GM12878 (cell line): ENCODE measurements around the gene ALS2. TPM values are rescaled to one million over a fixed set of nuclear protein-coding genes. Genes with fewer than 3 reads are reported as not detected.

Experiments used
- ATAC-seq: fragments of 200-7000 bp; cut with Tn5 transposase; 3 replicates; pipeline ENCODE4 v1.9.1; 2020; ENCODE audit warnings: mild to moderate bottlenecking, moderate library complexity
- BruUV-seq: library from RNA; stranded (reverse); fragments of 400-500 nt; replicated peaks from 2 replicates; lab custom pipeline; 2021; lab: Mats Ljungman, UMichigan
- CTCF ChIA-PET: fragments of 300-600 bp; sonication (Branson Sonifier 250); formaldehyde crosslinking; extraction: SDS; loops from one replicate; lab custom pipeline; 2021; ENCODE audit warnings: inconsistent platforms; lab: Yijun Ruan, JAX
- POLR2A ChIA-PET: fragments of 350-600 bp; formaldehyde crosslinking; extraction: SDS; loops from one replicate; lab custom pipeline; 2021; ENCODE audit warnings: inconsistent platforms; lab: Charles Lee
- RAD21 ChIA-PET: fragments of 300-600 bp; sonication (Branson Sonifier 250); formaldehyde crosslinking; loops from one replicate; lab custom pipeline; 2023; ENCODE audit warnings: antibody characterized with exemption; ENCODE audit not compliant: unreplicated experiment; lab: Charles Lee
- SMC1A ChIA-PET: fragments of 300-600 bp; sonication (Branson Sonifier 250); formaldehyde crosslinking; loops from one replicate; lab custom pipeline; 2023; ENCODE audit not compliant: unreplicated experiment, uncharacterized antibody; lab: Charles Lee
- DNase-seq: peaks from one replicate; pipeline ENCODE4 v3.0.0-alpha.2; 2011; ENCODE audit warnings: low read depth, low spot score
- FAIRE-seq: peaks from 3 replicates; lab custom pipeline; 2011; peaks lifted over from hg19 to GRCh38; lab: Jason Lieb, UNC
- H2AFZ ChIP-seq: 2 replicates; pipeline ENCODE4 v1.6.0; 2011; ENCODE audit warnings: low read depth, low read length, control low read depth; ENCODE audit not compliant: control insufficient read depth
- H3K27ac ChIP-seq: 2 replicates; pipeline ENCODE4 v1.5.1; 2011; ENCODE audit warnings: control low read depth; ENCODE audit not compliant: control insufficient read depth, insufficient read depth
- H3K27me3 ChIP-seq, 2 experiments: replicated peaks in 1 of 2; 2 replicates each; pipeline versions ENCODE4 v1.6.0 to v1.6.1; 2011; ENCODE audit warnings: low read length in 1 of 2; ENCODE audit not compliant: control insufficient read depth in 2 of 2, insufficient read depth in 2 of 2
- H3K36me3 ChIP-seq, 2 experiments: 2 replicates each; pipeline ENCODE4 v1.5.1; 2011; ENCODE audit warnings: low read length in 1 of 2; ENCODE audit not compliant: control insufficient read depth in 2 of 2, insufficient read depth in 2 of 2
- H3K4me1 ChIP-seq: 2 replicates; pipeline ENCODE4 v1.6.1; 2011; ENCODE audit warnings: mild to moderate bottlenecking, low read length, moderate library complexity, mixed read lengths; ENCODE audit not compliant: control insufficient read depth, insufficient read depth
- H3K4me2 ChIP-seq: 2 replicates; pipeline ENCODE4 v1.6.0; 2011; ENCODE audit warnings: control low read depth; ENCODE audit not compliant: control insufficient read depth, insufficient read depth
- H3K4me3 ChIP-seq: fragments of 200-600 bp; sonication (generic); 2 replicates; pipeline ENCODE4 v1.5.1; 2016
- H3K79me2 ChIP-seq: 2 replicates; pipeline ENCODE4 v1.6.0; 2011; ENCODE audit warnings: low read length; ENCODE audit not compliant: control insufficient read depth, insufficient read depth
- H3K9ac ChIP-seq: 2 replicates; pipeline ENCODE4 v1.8.0; 2011; ENCODE audit warnings: low read length, control low read depth, mixed read lengths; ENCODE audit not compliant: control insufficient read depth, insufficient read depth
- H3K9me3 ChIP-seq: replicated peaks from 3 replicates; pipeline ENCODE4 v1.5.1; 2011; ENCODE audit warnings: mild to moderate bottlenecking, low read length; ENCODE audit not compliant: control insufficient read depth, insufficient read depth
- H4K20me1 ChIP-seq: 2 replicates; pipeline ENCODE4 v1.6.0; 2011; ENCODE audit not compliant: control insufficient read depth, insufficient read depth
- BCL11A ChIP-seq: IDR thresholded peaks from 2 replicates; pipeline ENCODE4 v1.6.1; 2011; ENCODE audit warnings: low read depth, low read length
- CBX3 ChIP-seq: fragments of 200-600 bp; sonication (generic); IDR thresholded peaks from 2 replicates; pipeline ENCODE4 v1.6.1; 2016; ENCODE audit warnings: low read depth, borderline replicate concordance
- MAX ChIP-seq: IDR thresholded peaks from 2 replicates; pipeline ENCODE4 v1.6.1; 2012; ENCODE audit warnings: low read depth, low read length, improper control_type of control experiment
- MEF2A ChIP-seq: IDR thresholded peaks from 2 replicates; pipeline ENCODE4 v1.6.1; 2011; ENCODE audit warnings: low read depth, mild to moderate bottlenecking, low read length, moderate library complexity; ENCODE audit not compliant: insufficient read depth
- MXI1 ChIP-seq: fragments of 150-350 bp; IDR thresholded peaks from 2 replicates; pipeline ENCODE4 v1.6.1; 2011; ENCODE audit warnings: low read depth, mild to moderate bottlenecking, inconsistent platforms, low read length, improper control_type of control experiment
- NFYB ChIP-seq: IDR thresholded peaks from 2 replicates; pipeline ENCODE4 v1.6.1; 2011; ENCODE audit warnings: low read depth, mild to moderate bottlenecking, low read length, improper control_type of control experiment, moderate library complexity; ENCODE audit not compliant: insufficient read depth
- NR2C1 ChIP-seq: fragments of 450-650 bp; IDR thresholded peaks from 2 replicates; pipeline ENCODE4 v1.6.1; 2017; ENCODE audit warnings: antibody characterized with exemption, mild to moderate bottlenecking, moderate library complexity
- POLR2A ChIP-seq: IDR thresholded peaks from 2 replicates; pipeline ENCODE4 v1.6.1; 2011; ENCODE audit warnings: low read depth, mild to moderate bottlenecking, low read length
- REST ChIP-seq: IDR thresholded peaks from 2 replicates; pipeline ENCODE4 v1.6.1; 2012; ENCODE audit warnings: mild to moderate bottlenecking, low read depth, low read length
- RUNX3 ChIP-seq: IDR thresholded peaks from 2 replicates; pipeline ENCODE4 v1.6.1; 2012; ENCODE audit warnings: low read length, inconsistent platforms
- TCF3 ChIP-seq: IDR thresholded peaks from 2 replicates; pipeline ENCODE4 v1.6.1; 2012; ENCODE audit warnings: low read depth, mild to moderate bottlenecking, low read length, borderline replicate concordance; ENCODE audit not compliant: insufficient read depth
- ZBTB11 ChIP-seq: fragments of 450-650 bp; formaldehyde crosslinking; IDR thresholded peaks from 2 replicates; pipeline ENCODE4 v1.5.0; 2022; ENCODE audit warnings: mild to moderate bottlenecking, missing genetic modification characterization
- ZBTB4 ChIP-seq: fragments of 450-650 bp; formaldehyde crosslinking; IDR thresholded peaks from 2 replicates; pipeline ENCODE4 v1.4.0; 2022; ENCODE audit warnings: mild to moderate bottlenecking, moderate library complexity
- ZZZ3 ChIP-seq: IDR thresholded peaks from 2 replicates; pipeline ENCODE4 v1.6.1; 2011; ENCODE audit warnings: low read depth; ENCODE audit not compliant: control insufficient read depth, insufficient read length
- WGBS: methylation state at CpG from one replicate; pipeline ENCODE4 v1.1.6; 2016; ENCODE audit warnings: low lambda C conversion rate; ENCODE audit not compliant: insufficient replicate concordance, insufficient coverage; ENCODE audit errors: missing lambda C conversion rate; 5-methylcytosine and 5-hydroxymethylcytosine counted together
- in situ Hi-C: fragments of 300-500 bp; cut with MboI; formaldehyde crosslinking; loops from 9 replicates; pipeline ENCODE4 v1.14.3; 2018; ENCODE audit warnings: mixed read lengths
- intact Hi-C: fragments of 100-400 bp; cut with micrococcal nuclease; formaldehyde crosslinking; loops from one replicate; pipeline ENCODE4 v1.14.2; 2022; ENCODE audit not compliant: unreplicated experiment
- polyA plus RNA-seq, 11 experiments: library from polyadenylated mRNA; depleted of rRNA in 4 of 11; unstranded in 6 of 11; stranded (reverse) in 5 of 11; fragments of >200 nt; fragmentation: Nextera tagmentation in 4 of 11; fragmentation: Illumina TruSeq in 1 of 11; extraction: Ambion mirVana in 4 of 11; extraction: Trizol in 1 of 11; gene quantifications; 1 replicate in 1 of 11; 2 replicates in 10 of 11; pipeline versions ENCODE4 v1.2.1 to v1.2.3, GENCODE V29; 2011 to 2016; ENCODE audit warnings: inconsistent platforms in 2 of 11, missing spikeins in 2 of 11, low read depth in 1 of 11
- total RNA-seq, 4 experiments: library from RNA; depleted of rRNA in 3 of 4; stranded (reverse); fragments of >200 nt in 3 of 4; fragmentation: Illumina TruSeq in 1 of 4; extraction: Trizol in 1 of 4; gene quantifications; 2 replicates each; pipeline versions ENCODE4 v1.2.1 to v1.2.3, GENCODE V29; 2013 to 2021

The ALS2 gene
- total and polyA plus RNA-seq, 10 of the 15 experiments (the other 5 are each of a cell fraction or from before 2014, with no cell fraction given), result 2.4 to 10.4 (median 7.7) TPM

GRCh38 chr2:201709049-201709448 lies 71.7 kb downstream of the ALS2 start:
- Histone ChIP-seq H3K4me2 (no peak overlapping the region), H4K20me1 (no peaks in the 10 kb centered on the region), H3K36me3 (no peaks in the 10 kb centered on the region), H2AFZ (no peak overlapping the region), H3K4me1 (no peaks in the 10 kb centered on the region), H3K9ac (no peak overlapping the region), H3K27ac (no peak overlapping the region), H3K4me3 (no peak overlapping the region), H3K79me2 (no peaks in the 10 kb centered on the region), H3K9me3 (no peaks in the 10 kb centered on the region), H3K27me3 (no peaks in the 10 kb centered on the region)
- in situ Hi-C loops, result no loop called here
- ChIA-PET RAD21 (no interaction called here), CTCF (interaction anchor here (0.8 kb wide), 1 partner anchor 32 kb away, joined by 4 read pairs; no protein-coding TSS in a partner anchor), SMC1A (interaction anchor here (0.8 to 1.4 kb wide), 2 partner anchors 11 to 17 kb away, joined by 3 to 5 read pairs; partner anchors contain the start of gene MPP4), POLR2A (no interaction called here)
- WGBS, result 55% methylated on average over 2 of the region's 2 CpGs
- BruUV-seq, result no TSS peak
- FAIRE-seq, result no peak
- intact Hi-C loops, result no loop called here
- no peak for DNase-seq
- no peak for ATAC-seq
- TF ChIP-seq RUNX3, result no peak
- TF ChIP-seq NFYB, result no peak
- no peak for TF ChIP-seq ZBTB4 (CRISPR knock-in tag)
- TF ChIP-seq NR2C1, result no peak
- no peak for TF ChIP-seq MXI1
- TF ChIP-seq ZZZ3, result no peak
- TF ChIP-seq POLR2A, result no peak
- no peak for TF ChIP-seq BCL11A
- no peak for TF ChIP-seq MAX
- TF ChIP-seq TCF3, result no peak
- TF ChIP-seq MEF2A, result no peak
- no peak for TF ChIP-seq REST
- no peak for TF ChIP-seq CBX3
- TF ChIP-seq ZBTB11 (CRISPR knock-in tag), result no peak
